ENCODE measurements around the gene TPTE. TPM values are rescaled to one million over a fixed set of nuclear protein-coding genes. Genes with fewer than 3 reads are reported as not detected.
"Not testable (repeated sequence)": the region's sequence is repeated elsewhere in the genome, so short reads cannot be mapped to it uniquely, and the experiment has no call there.

Gene TPTE
- total and polyA plus RNA-seq, 10 of the 15 experiments (the other 5 are each of a cell fraction or from before 2014, with no cell fraction given): 0.03 TPM; not detected in 9

- SMC1A ChIA-PET (ENCODE audit: uncharacterized antibody, unreplicated experiment); BruUV-seq (replicated peaks); H3K27ac ChIP-seq (ENCODE audit: control insufficient read depth, insufficient read depth); H3K9me3 ChIP-seq (replicated peaks; ENCODE audit: control insufficient read depth, insufficient read depth, low read length); FAIRE-seq; H3K4me3 ChIP-seq; H3K27me3 ChIP-seq (replicated peaks in 1 of 2; ENCODE audit: control insufficient read depth in 2 of 2, insufficient read depth in 2 of 2, low read length in 1 of 2); H4K20me1 ChIP-seq (ENCODE audit: control insufficient read depth, insufficient read depth); in situ Hi-C loops (cut with MboI); H2AFZ ChIP-seq (ENCODE audit: control insufficient read depth, low read depth, low read length); CTCF ChIA-PET; H3K9ac ChIP-seq (ENCODE audit: control insufficient read depth, insufficient read depth, low read length); intact Hi-C loops (cut with micrococcal nuclease; ENCODE audit: unreplicated experiment); H3K79me2 ChIP-seq (ENCODE audit: control insufficient read depth, insufficient read depth, low read length); ATAC-seq; DNase-seq (ENCODE audit: low read depth, low spot score); H3K4me1 ChIP-seq (ENCODE audit: control insufficient read depth, insufficient read depth, low read length); POLR2A ChIA-PET; H3K36me3 ChIP-seq (ENCODE audit: control insufficient read depth in 2 of 2, insufficient read depth in 2 of 2, low read length in 1 of 2); H3K4me2 ChIP-seq (ENCODE audit: control insufficient read depth, insufficient read depth); RAD21 ChIA-PET (ENCODE audit: unreplicated experiment): not testable (repeated sequence)
- WGBS (ENCODE audit: insufficient coverage, insufficient replicate concordance, low lambda C conversion rate, missing lambda C conversion rate): 8% methylated on average over 1 of the region's 1 CpG
These were observed 67.7 kb downstream of the TPTE start for GRCh38 chr21:10589115-10589514.

- in situ Hi-C loops (cut with MboI); H4K20me1 ChIP-seq (ENCODE audit: control insufficient read depth, insufficient read depth); H3K27ac ChIP-seq (ENCODE audit: control insufficient read depth, insufficient read depth); CTCF ChIA-PET; H3K27me3 ChIP-seq (replicated peaks in 1 of 2; ENCODE audit: control insufficient read depth in 2 of 2, insufficient read depth in 2 of 2, low read length in 1 of 2); intact Hi-C loops (cut with micrococcal nuclease; ENCODE audit: unreplicated experiment); H3K9ac ChIP-seq (ENCODE audit: control insufficient read depth, insufficient read depth, low read length); H3K4me1 ChIP-seq (ENCODE audit: control insufficient read depth, insufficient read depth, low read length); DNase-seq (ENCODE audit: low read depth, low spot score); POLR2A ChIA-PET; SMC1A ChIA-PET (ENCODE audit: uncharacterized antibody, unreplicated experiment); RAD21 ChIA-PET (ENCODE audit: unreplicated experiment); H2AFZ ChIP-seq (ENCODE audit: control insufficient read depth, low read depth, low read length); BruUV-seq (replicated peaks); H3K4me3 ChIP-seq; H3K4me2 ChIP-seq (ENCODE audit: control insufficient read depth, insufficient read depth); FAIRE-seq; H3K79me2 ChIP-seq (ENCODE audit: control insufficient read depth, insufficient read depth, low read length); H3K36me3 ChIP-seq (ENCODE audit: control insufficient read depth in 2 of 2, insufficient read depth in 2 of 2, low read length in 1 of 2); H3K9me3 ChIP-seq (replicated peaks; ENCODE audit: control insufficient read depth, insufficient read depth, low read length); ATAC-seq: not testable (repeated sequence)
- 20% methylated on average over 7 of the region's 7 CpGs for WGBS (ENCODE audit: insufficient coverage, insufficient replicate concordance, low lambda C conversion rate, missing lambda C conversion rate)
These were observed 85.7 kb downstream of the TPTE start for GRCh38 chr21:10607074-10607473.

- H3K4me3 ChIP-seq; H3K4me1 ChIP-seq (ENCODE audit: control insufficient read depth, insufficient read depth, low read length); H2AFZ ChIP-seq (ENCODE audit: control insufficient read depth, low read depth, low read length); BruUV-seq (replicated peaks); H3K4me2 ChIP-seq (ENCODE audit: control insufficient read depth, insufficient read depth); H3K79me2 ChIP-seq (ENCODE audit: control insufficient read depth, insufficient read depth, low read length); H4K20me1 ChIP-seq (ENCODE audit: control insufficient read depth, insufficient read depth); intact Hi-C loops (cut with micrococcal nuclease; ENCODE audit: unreplicated experiment); RAD21 ChIA-PET (ENCODE audit: unreplicated experiment); DNase-seq (ENCODE audit: low read depth, low spot score); H3K27me3 ChIP-seq (replicated peaks in 1 of 2; ENCODE audit: control insufficient read depth in 2 of 2, insufficient read depth in 2 of 2, low read length in 1 of 2); POLR2A ChIA-PET; SMC1A ChIA-PET (ENCODE audit: uncharacterized antibody, unreplicated experiment); in situ Hi-C loops (cut with MboI); H3K9ac ChIP-seq (ENCODE audit: control insufficient read depth, insufficient read depth, low read length); H3K27ac ChIP-seq (ENCODE audit: control insufficient read depth, insufficient read depth); ATAC-seq; CTCF ChIA-PET; FAIRE-seq; H3K36me3 ChIP-seq (ENCODE audit: control insufficient read depth in 2 of 2, insufficient read depth in 2 of 2, low read length in 1 of 2); H3K9me3 ChIP-seq (replicated peaks; ENCODE audit: control insufficient read depth, insufficient read depth, low read length): not testable (repeated sequence)
- 45% methylated on average over 6 of the region's 6 CpGs for WGBS (ENCODE audit: insufficient coverage, insufficient replicate concordance, low lambda C conversion rate, missing lambda C conversion rate)
These were observed 92.9 kb downstream of the TPTE start for GRCh38 chr21:10614285-10614684.

GRCh38 chr21:10616061-10616460, 94.7 kb downstream of the TPTE start:
- DNase-seq (ENCODE audit: low read depth, low spot score); CTCF ChIA-PET; ATAC-seq; RAD21 ChIA-PET (ENCODE audit: unreplicated experiment); in situ Hi-C loops (cut with MboI); H2AFZ ChIP-seq (ENCODE audit: control insufficient read depth, low read depth, low read length); POLR2A ChIA-PET; SMC1A ChIA-PET (ENCODE audit: uncharacterized antibody, unreplicated experiment); H3K79me2 ChIP-seq (ENCODE audit: control insufficient read depth, insufficient read depth, low read length); H3K27ac ChIP-seq (ENCODE audit: control insufficient read depth, insufficient read depth); H3K4me1 ChIP-seq (ENCODE audit: control insufficient read depth, insufficient read depth, low read length); H3K36me3 ChIP-seq (ENCODE audit: control insufficient read depth in 2 of 2, insufficient read depth in 2 of 2, low read length in 1 of 2); H3K9me3 ChIP-seq (replicated peaks; ENCODE audit: control insufficient read depth, insufficient read depth, low read length); BruUV-seq (replicated peaks); intact Hi-C loops (cut with micrococcal nuclease; ENCODE audit: unreplicated experiment); H3K4me2 ChIP-seq (ENCODE audit: control insufficient read depth, insufficient read depth); H3K9ac ChIP-seq (ENCODE audit: control insufficient read depth, insufficient read depth, low read length); FAIRE-seq; H3K4me3 ChIP-seq; H4K20me1 ChIP-seq (ENCODE audit: control insufficient read depth, insufficient read depth); H3K27me3 ChIP-seq (replicated peaks in 1 of 2; ENCODE audit: control insufficient read depth in 2 of 2, insufficient read depth in 2 of 2, low read length in 1 of 2): not testable (repeated sequence)
- WGBS (ENCODE audit: insufficient coverage, insufficient replicate concordance, low lambda C conversion rate, missing lambda C conversion rate): 34% methylated on average over 3 of the region's 3 CpGs
